ENCODE measurements around the gene FAM20C. TPM values are rescaled to one million over a fixed set of nuclear protein-coding genes. Genes with fewer than 3 reads are reported as not detected.

The FAM20C gene
- total RNA-seq, 1 donor from 2014 or later, result 22.2 TPM

- peaks cover 48% of the 10 kb centered on the region for H3K27me3 ChIP-seq (ENCODE audit: low read depth)
- no peaks in the 10 kb centered on the region for H3K36me3 ChIP-seq
- H3K27ac ChIP-seq (replicated peaks), result no peak overlapping the region
- intact Hi-C loops (cut with micrococcal nuclease), result no loop called here
- peak; percentile 3 for DNase-seq
- H3K9me3 ChIP-seq (replicated peaks), result peaks cover 12% of the 10 kb centered on the region
- H3K4me1 ChIP-seq, result no peaks in the 10 kb centered on the region
- H3K4me3 ChIP-seq, result no peak overlapping the region
- no peak for TF ChIP-seq CTCF (IDR thresholded peaks at IDR 0.05; ENCODE audit: borderline replicate concordance)
These were observed 88.1 kb downstream of the FAM20C start for GRCh38 chr7:280461-280860.

- peaks cover 5% of the 10 kb centered on the region for H3K9me3 ChIP-seq (replicated peaks)
- TF ChIP-seq CTCF (IDR thresholded peaks at IDR 0.05; ENCODE audit: borderline replicate concordance), result no peak
- no peak overlapping the region for H3K4me3 ChIP-seq
- H3K4me1 ChIP-seq, result no peaks in the 10 kb centered on the region
- no peak for DNase-seq
- no peaks in the 10 kb centered on the region for H3K36me3 ChIP-seq
- H3K27ac ChIP-seq (replicated peaks), result no peak overlapping the region
- H3K27me3 ChIP-seq (ENCODE audit: low read depth), result peaks cover 50% of the 10 kb centered on the region
- intact Hi-C loops (cut with micrococcal nuclease), result no loop called here
These were observed 89.3 kb downstream of the FAM20C start for GRCh38 chr7:281637-282036.

DNA sequence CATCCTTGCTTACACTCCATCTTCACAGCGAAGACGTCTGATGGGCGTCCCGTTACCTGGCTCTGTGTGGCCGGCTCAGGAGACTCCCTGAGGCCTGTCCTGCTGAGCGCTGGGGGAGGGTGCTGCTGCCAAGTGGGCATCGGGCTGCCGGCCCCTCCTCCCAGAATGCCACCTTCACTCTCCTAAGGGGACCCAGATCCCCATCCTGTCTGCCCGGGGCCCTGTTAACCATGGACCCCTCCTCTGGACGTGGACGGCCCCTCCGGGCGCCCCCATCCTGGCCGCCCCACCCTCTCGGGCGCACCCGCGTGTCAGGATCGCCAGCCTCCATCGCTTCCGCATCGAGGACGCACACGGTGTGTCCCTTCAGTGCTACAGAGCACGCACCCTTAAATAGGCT is 90.2 kb downstream of the FAM20C start:
- Histone ChIP-seq H3K27me3 (ENCODE audit: low read depth) (peaks cover 56% of the 10 kb centered on the region), H3K9me3 (replicated peaks) (peaks cover 5% of the 10 kb centered on the region), H3K36me3 (no peaks in the 10 kb centered on the region), H3K4me1 (no peaks in the 10 kb centered on the region), H3K27ac (replicated peaks) (no peak overlapping the region), H3K4me3 (no peak overlapping the region)
- no peak for TF ChIP-seq CTCF (IDR thresholded peaks at IDR 0.05; ENCODE audit: borderline replicate concordance)
- peak; percentile 2 for DNase-seq
- intact Hi-C loops (cut with micrococcal nuclease), result no loop called here

DNA sequence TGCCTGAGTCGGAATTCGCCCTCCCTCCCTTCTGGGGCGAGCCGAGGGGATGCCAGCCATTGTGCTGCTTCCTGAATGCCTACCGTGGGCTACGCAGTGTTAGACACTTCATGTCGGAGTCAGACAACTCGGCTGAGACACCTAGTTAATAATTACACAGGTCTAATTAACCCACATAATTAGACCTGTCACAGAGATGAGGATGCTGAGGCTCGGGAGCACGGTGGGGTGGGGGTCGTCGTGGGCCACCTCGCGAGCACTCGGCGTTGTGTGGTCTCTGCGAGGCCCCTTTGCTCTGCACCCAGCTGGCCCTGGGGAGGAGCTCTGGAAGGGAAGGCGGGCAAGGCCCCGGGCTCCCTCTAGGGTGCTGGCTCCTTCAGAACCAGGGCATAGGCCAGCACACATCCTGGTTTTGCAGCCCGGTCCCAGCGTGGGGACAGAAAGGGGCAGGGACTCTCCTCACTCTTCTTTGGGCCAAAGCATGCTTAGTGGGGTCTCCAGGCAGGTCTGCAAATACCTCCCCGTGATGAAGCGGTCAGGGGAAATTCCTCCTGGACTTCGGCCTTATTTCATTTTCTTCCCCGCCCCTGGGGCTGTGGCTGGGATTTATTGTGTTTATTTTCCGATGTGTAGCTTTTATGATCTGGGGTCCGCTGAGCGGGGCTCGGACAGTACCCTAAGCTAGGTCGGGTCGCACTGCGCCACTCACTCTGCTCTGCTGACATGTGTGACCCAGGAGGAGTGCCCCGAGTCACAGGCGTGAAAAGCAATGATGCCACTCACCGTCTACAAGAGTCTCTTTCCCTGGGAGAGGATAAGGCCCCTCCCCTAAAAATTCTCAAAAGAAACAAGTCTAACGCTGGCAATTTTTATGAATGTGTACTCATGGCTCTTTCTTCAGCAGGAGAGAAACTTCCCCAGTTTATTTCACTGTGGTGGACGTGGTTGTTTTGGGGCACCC is 92.7 kb downstream of the FAM20C start:
- H3K27ac ChIP-seq (replicated peaks), result no peak overlapping the region
- no peaks in the 10 kb centered on the region for H3K36me3 ChIP-seq
- H3K4me3 ChIP-seq, result no peak overlapping the region
- TF ChIP-seq CTCF (IDR thresholded peaks at IDR 0.05; ENCODE audit: borderline replicate concordance), result no peak
- H3K27me3 ChIP-seq (ENCODE audit: low read depth), result peaks cover 80% of the 10 kb centered on the region
- peaks cover 5% of the 10 kb centered on the region for H3K9me3 ChIP-seq (replicated peaks)
- intact Hi-C loops (cut with micrococcal nuclease), result no loop called here
- peaks cover 8% of the 10 kb centered on the region for H3K4me1 ChIP-seq
- no peak for DNase-seq

DNA sequence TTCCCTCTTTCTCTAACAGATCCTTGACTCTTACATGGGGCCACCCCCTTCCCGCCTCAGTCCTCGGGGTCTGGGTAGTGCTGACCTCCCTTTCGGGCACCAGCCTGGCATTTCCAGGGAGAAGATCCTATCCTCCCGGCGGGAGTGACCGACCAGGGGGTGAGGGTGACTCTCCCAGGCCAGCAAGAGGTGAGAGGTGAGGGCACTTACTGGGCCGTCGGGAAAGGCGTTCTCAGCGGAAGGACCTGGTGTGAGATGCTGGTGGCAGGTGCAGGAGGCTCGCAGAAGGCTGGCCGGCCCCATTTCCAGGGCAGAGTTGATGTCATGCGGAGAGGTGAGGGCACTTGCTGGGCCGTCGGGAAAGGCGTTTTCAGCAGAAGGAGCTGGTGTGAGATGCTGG is 93.4 kb downstream of the FAM20C start:
- Histone ChIP-seq H3K27ac (replicated peaks) (no peak overlapping the region), H3K36me3 (no peaks in the 10 kb centered on the region), H3K27me3 (ENCODE audit: low read depth) (peaks cover 83% of the 10 kb centered on the region), H3K4me1 (peaks cover 15% of the 10 kb centered on the region), H3K9me3 (replicated peaks) (peaks cover 5% of the 10 kb centered on the region), H3K4me3 (no peak overlapping the region)
- TF ChIP-seq CTCF (IDR thresholded peaks at IDR 0.05; ENCODE audit: borderline replicate concordance), result no peak
- no peak for DNase-seq
- intact Hi-C loops (cut with micrococcal nuclease), result no loop called here

Data from left ventricle myocardium inferior (tissue), 1 donor.